Stimulated activated CD4-positive, alpha-beta T cell treated with anti-CD3 and anti-CD28 coated beads, Interleukin-1b, Interleukin-23, amount 100 ng/mL, for 1 hour (primary cell): ENCODE data around the gene POLE3.
"Not testable (repeated sequence)": the region's sequence is repeated elsewhere in the genome, so short reads cannot be mapped to it uniquely, and the experiment has no call there.

ENCODE experiments used
- DNase-seq, 2 donors: peaks; one replicate each; pipeline ENCODE4 v3.0.0-alpha.2; 2020; ENCODE audit warnings: low read depth in 2 of 2

POLE3 gene

GRCh38 chr9:113410207-113410864, at the start of gene POLE3, which contains the start of gene C9orf43:
Gene POLE3 (minus strand): TSS chr9:113410675. CDS start chr9:113410293, 382 bp downstream.
Gene C9orf43 (plus strand): TSS chr9:113410747. CDS start chr9:113413494, 2,747 bp downstream.
- DNase-seq = peak; percentile 80 to 91

GRCh38 chr9:113456235-113456634, 45.8 kb upstream of the POLE3 start:
- no peak for DNase-seq

GRCh38 chr9:113454914-113455761, 44.7 kb upstream of the POLE3 start:
- no peak for DNase-seq

DNA sequence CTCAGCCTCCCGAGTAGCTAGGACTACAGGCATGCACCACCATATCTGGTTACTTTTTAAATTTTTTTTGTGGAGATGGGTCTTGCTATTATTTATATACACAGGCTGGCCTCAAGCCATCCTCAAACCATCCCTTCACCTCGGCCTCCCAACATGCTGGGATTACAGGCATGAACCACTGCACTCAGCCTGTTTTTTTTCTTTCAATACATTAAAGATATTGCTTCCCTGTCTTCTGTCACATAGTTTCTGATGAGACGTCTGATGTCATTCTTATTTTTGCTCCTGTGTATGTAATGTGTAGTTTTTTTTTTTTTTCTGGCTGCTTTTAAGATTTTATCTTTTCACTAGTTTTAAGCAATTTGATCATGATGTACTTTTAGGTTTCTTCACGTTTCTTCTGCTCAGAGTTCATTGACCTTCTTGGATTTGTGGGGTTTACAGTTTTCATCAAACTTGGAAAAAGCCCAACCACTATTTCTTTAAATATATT, 41.7 kb upstream of the POLE3 start:
- DNase-seq = no peak

- no peak for DNase-seq
Measured at GRCh38 chr9:113449376-113449775, 38.9 kb upstream of the POLE3 start.

DNA sequence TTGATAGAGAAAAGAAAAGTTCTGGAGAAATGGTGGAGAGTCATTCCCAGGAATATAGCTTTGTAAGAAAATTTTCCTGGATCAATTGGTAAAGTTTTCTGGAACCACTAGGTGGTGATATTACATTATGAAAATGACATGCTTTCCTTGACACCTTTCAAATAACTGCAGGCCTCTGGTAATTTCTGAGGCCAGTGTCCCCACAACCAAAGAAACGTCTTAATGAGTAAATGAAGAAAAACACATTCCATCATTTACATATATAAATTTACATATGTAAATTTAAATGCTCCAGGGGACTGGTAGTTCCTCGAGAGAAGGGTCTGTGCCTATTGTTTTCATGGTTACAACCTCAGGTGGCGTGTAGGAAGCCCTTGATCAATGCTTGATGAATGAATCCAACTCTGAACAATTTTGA, 35.9 kb upstream of the POLE3 start:
- DNase-seq = no peak

GRCh38 chr9:113444736-113445135, 34.3 kb upstream of the POLE3 start:
- DNase-seq = no peak

DNA sequence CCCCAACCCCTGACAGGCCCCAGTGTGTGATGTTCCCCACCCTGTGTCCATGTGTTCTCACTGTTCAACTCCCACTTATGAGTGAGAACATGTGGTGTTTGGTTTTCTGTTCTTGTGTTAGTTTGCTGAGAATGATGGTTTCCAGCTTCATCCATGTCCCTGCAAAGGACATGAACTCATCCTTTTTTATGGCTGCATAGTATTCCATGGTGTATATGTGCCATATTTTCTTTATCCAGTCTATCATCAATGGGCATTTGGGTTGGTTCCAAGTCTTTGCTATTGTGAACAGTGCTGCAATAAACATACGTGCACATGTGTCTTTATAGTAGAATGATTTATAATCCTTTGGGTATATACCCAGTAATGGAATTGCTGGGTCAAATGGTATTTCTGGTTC, 27.2 kb upstream of the POLE3 start:
- not testable (repeated sequence) for DNase-seq

- DNase-seq = no peak
Measured at GRCh38 chr9:113436728-113437515, 26.4 kb upstream of the POLE3 start.

- no peak for DNase-seq
Measured at GRCh38 chr9:113431191-113431590, 20.7 kb upstream of the POLE3 start.

DNA sequence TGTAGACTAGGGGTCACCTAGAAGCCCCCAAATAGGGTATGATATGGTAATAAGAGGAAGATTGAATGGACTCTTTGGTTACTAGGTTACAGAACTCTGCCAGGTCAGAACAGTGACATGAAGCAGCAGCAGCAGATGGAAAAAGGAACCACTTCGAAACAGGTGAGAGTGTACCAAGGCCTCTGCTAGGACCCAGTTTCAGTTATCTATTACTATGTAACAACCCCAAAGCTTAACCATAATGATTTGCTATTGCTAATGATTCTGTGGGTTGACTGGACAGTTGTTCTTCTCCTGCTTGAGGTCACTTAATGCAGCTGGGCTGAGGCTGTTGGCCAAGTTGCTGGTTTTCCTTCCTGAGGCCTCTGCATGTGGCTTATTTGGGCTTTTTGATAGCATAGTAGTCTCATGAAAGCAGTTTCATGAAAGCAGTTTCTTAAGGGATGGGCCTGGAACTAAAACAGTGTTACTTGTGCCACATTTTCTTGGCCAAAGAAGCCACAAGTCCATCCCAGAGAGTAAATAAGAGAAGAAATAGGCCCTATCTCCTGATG, 17.7 kb upstream of the POLE3 start:
- DNase-seq = no peak

GRCh38 chr9:113427629-113428028, 17.2 kb upstream of the POLE3 start:
- no peak for DNase-seq

GRCh38 chr9:113426701-113427100, 16.2 kb upstream of the POLE3 start:
- DNase-seq = no peak

DNA sequence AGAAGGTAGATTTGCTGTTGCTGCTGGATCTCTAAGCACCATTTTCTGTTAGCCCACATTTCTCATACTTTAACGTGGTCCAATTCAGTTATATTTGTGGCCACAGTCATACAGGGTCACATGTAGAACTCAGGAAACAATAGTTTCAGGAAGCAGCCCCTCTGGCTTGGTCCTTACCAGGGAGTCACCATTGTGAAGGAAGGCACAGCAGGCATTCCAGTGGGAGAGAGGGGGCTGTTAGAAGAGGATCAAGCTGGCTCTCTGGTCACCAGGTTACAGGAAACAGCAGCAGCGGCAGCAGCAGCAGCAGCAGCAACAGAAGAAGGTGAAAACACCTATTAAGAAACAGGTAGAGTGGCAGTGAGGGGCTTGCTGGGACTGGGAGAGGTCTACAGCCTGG, 14.6 kb upstream of the POLE3 start:
- no peak for DNase-seq

DNA sequence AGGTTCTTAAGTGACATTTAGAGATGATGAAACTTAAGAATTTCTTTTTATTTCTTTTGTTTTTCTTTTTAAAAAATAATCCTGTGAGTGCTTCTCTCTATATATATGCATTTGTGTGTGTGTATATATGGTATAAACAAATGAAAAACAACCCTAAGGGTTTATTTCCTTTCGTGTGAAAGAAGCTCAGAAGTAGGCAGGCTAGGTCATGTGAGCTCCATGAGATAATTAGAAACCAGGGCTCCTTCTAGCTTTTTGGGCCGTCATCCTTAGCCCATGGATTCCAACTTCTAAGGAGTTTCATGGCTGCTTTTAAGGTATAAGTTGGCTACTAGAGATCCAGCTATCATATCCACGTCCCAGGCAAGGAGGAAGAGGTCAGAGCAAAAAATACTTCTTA, 11.3 kb upstream of the POLE3 start:
- no peak for DNase-seq

DNA sequence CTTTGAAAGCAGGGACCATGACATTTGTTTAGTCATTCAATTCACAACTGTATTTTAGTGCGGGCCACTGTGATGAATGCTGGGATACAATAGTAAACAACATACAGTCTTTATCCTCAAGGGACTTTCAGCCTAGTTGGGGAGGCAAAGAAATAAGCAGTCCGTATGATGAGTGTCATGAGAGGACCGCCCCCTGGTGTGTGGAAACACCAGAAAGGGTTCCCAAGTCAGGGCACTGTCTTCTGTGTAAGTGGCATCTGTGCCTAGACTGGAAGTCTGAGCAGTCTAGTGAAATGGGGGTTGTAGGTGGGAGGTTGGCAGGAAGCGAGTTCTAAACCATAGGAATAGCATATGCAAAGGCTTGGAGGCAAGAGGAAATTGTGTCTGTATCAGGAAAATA, 6.9 kb upstream of the POLE3 start:
- DNase-seq = no peak

GRCh38 chr9:113416149-113416721, 5.8 kb upstream of the POLE3 start:
- DNase-seq = no peak

- DNase-seq = no peak
Measured at GRCh38 chr9:113409883-113410206, 630 bp downstream of the POLE3 start.

DNA sequence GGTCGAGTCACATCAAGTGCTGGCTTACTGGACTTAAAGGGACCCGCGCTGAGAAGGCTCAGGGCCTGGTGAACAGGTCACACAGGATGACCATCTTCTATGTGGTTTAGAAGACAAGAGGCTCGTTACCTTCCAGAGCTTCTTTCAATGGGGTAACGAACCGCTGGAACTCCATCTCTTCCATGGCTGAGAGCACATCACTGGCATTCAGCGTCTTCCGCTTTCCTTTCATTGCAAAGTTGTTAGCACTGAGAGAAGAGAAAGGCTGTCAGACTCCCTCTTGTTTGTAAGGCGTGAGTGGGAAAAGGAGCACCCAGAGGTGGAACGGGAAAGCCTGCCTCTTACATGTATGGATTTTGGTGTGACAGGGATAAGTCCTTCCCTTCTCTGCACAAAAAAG, 994 bp downstream of the POLE3 start:
- no peak for DNase-seq

- peak in 1 of 2 donors; percentile 13 for DNase-seq
Measured at GRCh38 chr9:113406873-113407511, 3.5 kb downstream of the POLE3 start.

DNA sequence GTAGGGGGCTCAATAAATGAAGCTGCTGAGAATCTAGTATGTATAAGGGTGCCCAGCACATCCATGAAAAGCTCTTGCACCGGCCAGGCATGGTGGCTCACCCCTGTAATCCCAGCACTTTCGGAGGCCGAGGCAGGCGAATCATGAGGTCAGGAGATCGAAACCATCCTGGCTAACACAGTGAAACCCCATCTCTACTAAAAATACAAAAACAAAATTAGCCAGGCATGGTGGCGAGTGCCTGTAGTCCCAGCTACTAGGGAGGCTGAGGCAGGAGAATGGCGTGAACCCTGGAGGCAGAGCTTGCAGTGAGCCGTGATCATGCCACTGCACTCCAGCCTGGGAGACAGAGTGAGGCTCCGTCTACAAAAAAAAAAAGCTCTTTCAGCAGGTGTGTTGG, 4.1 kb downstream of the POLE3 start:
- DNase-seq = not testable (repeated sequence)
